DMS53 (cell line): ENCODE data around the gene VASN.
"Not testable (repeated sequence)": the region's sequence is repeated elsewhere in the genome, so short reads cannot be mapped to it uniquely, and the experiment has no call there.

ENCODE experiments used
- DNase-seq: peaks from one replicate; lab custom pipeline; 2025; lab: John Stamatoyannopoulos, UW

Gene VASN

GRCh38 chr16:4385066-4385788 lies 13.6 kb downstream of the VASN start:
- DNase-seq, result no peak

DNA sequence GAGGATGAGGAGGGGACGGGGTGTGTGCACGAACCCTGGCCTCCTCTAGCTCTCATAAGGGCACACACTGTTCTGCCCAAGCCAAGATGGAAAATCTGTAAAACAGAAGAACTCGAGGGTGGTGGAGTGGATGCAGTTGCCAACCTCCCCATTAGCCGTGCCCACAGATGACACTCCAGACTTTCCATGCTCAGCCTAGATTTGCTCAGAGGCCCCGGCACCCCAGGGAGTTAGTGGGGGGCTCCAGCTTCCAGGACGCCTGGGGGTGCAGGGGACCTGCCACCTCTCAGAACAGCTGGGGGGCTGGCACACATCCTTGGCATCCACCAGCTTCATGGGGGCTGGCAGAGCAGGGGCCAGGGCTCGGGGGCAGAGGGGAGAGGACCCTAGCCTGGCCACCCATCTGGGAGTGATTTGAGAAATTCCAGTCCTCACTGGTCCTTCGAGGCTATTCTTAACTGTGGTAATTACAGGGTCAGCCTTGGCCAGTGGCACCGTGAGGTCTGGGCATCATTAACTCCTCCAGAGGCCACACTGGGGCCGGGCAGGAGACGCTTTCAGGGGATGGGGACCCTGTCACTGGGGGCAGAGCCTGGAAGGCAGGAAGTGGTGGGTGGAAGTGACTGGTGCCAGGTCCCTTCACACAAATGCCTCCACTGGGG lies 14.3 kb downstream of the VASN start:
- DNase-seq, result no peak

DNA sequence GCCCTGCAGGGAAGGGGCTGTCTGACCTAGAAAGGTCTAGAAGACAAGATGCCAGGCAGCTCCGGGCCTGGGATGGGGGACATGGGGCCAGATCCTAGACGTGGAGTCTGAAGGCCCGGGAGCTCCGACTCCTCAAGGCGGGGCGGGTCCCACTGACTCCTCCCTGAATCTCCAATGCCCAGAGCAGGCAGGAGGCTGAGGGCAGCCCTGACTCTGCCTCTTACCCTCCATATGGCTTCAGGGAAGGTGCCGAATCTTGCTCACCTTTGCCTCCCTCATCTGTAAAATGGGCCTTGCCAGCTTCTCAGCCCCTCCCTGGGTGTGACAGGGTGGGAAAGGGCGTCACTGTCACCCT lies 14.8 kb downstream of the VASN start:
- DNase-seq, result no peak

DNA sequence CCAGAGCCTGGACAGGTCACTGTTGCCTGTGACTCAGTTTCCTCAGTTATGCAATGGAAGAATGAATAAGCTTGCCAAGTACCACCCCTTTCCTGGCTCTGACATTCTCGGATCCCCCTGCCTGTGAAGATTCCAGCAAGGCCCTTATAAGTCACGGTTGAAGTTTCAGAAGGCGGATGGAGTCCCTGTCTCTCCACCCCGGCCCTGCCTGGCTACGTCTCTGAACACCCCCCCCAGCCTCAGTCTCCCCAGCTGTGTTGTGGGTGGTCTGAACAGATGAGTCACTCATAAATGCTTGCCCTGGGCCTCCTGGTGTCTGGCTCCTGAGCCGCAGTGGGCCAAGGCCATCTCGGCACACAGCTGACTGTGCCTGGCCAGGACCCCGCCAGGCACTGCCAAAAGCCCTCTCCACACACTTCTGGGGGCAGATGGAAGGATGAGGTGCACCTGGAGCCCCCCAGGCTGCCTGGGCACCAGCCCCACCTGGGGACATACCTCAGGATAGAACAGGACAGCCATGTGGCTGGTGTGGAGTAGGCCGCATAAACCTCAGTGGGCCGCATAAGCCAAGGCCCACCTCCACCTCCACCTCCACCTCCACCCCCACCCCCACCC lies 15.4 kb downstream of the VASN start:
- DNase-seq, result no peak

GRCh38 chr16:4387781-4388180 lies 16.1 kb downstream of the VASN start:
- DNase-seq, result no peak

- no peak for DNase-seq
Observed at GRCh38 chr16:4388271-4389021, 16.8 kb downstream of the VASN start.

GRCh38 chr16:4389051-4389955 lies 17.7 kb downstream of the VASN start:
- no peak for DNase-seq

DNA sequence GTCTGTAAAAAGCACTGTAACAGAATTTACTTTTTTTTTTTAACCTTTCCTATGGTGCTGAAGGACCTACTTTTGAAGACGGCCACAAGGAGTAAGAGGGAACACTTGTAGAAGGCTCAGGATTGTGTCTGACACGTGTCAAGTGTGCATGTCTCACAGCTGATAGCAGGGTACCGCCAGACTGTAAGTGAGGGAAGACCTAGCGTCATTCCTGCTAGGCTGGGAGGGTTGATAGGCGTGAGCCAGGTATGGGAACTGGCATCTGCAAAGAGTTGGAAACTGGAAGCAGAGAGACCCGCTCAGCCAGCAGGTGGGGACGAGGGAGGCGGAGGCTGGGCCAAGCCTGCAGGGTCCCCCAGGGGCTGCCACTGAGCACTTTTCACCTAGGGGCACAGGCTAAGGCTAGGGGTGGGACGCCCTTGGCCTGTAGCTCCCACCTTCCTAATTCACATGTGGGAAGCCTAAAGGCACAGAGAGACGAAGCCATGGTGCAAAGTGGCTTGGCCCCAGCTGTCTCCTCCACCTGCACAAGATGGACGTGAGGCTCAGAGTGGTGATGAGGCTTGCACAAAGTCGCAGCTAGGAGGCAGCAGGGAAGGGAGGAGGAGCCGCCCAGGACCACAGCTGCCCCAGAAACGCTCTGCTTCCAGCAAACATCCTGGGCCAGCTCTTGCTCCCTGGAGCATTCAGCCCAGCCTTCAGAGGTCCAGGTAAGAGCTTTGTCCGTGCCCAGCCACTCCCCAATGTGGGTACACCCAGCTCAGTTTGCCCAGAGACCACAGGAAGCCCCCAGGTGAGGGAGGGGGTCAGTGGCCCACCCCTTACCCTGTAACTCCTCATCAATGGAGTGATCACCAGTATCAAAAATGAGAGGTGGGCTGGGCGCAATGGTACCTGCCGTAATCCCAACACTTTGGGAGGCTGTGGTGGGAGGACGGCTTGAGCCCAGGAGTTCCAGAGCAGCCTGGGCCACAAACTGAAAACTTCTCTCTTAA lies 18.9 kb downstream of the VASN start:
- no peak for DNase-seq

GRCh38 chr16:4391631-4392381 lies 20.2 kb downstream of the VASN start:
- no peak for DNase-seq

GRCh38 chr16:4392382-4393239 lies 21.0 kb downstream of the VASN start:
- no peak for DNase-seq

GRCh38 chr16:4393240-4393600 lies 21.6 kb downstream of the VASN start:
- DNase-seq, result no peak

DNA sequence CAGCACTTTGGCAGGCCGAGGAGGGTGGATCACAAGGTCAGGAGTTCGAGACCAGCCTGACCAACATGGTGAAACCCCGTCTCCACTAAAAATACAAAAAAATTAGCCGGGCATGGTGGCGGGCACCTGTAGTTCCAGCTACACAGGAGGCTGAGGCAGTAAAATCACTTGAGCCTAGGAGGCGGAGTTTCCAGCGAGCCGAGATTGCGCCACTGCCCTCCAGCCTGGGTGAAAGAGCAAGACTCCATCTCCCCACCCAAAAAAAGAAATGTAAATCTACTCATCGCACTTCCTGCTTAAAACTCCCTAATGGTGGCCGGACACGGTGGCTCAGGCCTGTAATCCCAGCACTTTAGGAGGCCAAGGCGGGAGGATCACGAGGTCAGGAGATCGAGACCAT lies 22.2 kb downstream of the VASN start:
- not testable (repeated sequence) for DNase-seq

DNA sequence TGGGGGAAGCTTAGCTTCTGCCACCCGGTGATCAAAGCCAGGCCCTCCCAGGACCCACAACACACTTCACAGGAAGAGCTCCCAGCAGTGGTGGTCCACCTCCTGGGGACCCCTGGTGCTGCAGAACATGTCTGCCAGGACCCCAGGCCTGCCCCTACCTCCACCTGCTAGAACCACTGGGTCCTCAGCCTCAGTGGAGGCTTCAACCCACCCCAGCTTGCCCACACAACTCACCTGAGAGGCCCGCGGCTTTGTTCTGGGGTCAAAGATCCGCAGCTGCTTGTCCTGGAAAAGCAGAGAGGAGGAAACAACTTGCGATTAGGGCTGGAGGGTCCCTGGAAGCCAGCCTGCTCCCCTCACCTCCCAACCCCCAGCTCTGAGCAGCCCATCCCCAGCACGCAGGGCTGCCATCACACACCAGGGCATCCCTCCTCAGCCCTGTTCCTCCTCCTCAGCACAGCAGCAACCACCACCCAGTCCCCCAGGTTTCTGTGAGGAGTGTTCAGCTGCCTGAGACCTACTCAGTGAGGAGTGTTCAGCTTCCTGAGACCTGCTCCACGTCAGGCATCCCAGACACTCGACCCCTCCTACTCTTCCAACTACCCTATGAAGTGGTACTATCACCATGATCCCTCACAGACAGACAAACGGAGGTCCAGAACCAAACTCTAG lies 23.5 kb downstream of the VASN start:
- DNase-seq, result no peak

- no peak for DNase-seq
Observed at GRCh38 chr16:4399001-4399730, 27.5 kb downstream of the VASN start.

DNA sequence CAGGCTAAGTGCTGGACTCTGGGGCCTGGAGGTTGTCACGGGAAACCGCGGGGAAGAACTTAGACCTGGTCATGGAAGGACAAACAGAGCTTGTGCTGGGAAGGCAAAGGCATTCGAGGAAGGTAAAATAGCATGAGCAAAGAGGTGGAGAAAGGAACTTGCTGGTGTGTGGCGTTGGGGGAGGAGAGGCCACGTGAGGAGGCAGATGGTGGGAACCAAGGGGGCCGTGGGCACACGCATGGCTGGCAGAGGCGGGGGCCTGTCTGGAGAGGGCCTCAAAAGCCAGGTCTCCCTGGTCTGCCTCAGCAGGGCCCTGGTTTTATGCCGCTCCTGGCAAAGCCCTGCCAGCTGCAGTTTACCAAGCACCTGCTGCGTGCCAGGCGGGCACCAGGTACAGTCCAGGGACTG lies 29.4 kb downstream of the VASN start:
- DNase-seq, result no peak

GRCh38 chr16:4401510-4401909 lies 29.9 kb downstream of the VASN start:
- DNase-seq, result no peak

GRCh38 chr16:4402439-4403132 lies 30.9 kb downstream of the VASN start:
- DNase-seq, result peak; percentile 80
